HK-2 (cell line): ENCODE measurements around the gene RELCH.

Experiments used
- DNase-seq: peaks from one replicate; pipeline ENCODE4 v3.0.0-alpha.2; 2018; ENCODE audit not compliant: unreplicated experiment

The RELCH gene

GRCh38 chr18:62340996-62341395 is 153.9 kb downstream of the RELCH start:
- DNase-seq, result no peak

GRCh38 chr18:62341473-62341872 is 154.4 kb downstream of the RELCH start:
- no peak for DNase-seq

GRCh38 chr18:62342884-62343283 is 155.8 kb downstream of the RELCH start:
- no peak for DNase-seq

- DNase-seq, result no peak
These were observed 156.3 kb downstream of the RELCH start for GRCh38 chr18:62343316-62343715.

- no peak for DNase-seq
These were observed 158.9 kb downstream of the RELCH start for GRCh38 chr18:62345909-62346308.

GRCh38 chr18:62346333-62347088 is 159.5 kb downstream of the RELCH start:
- DNase-seq, result no peak

- no peak for DNase-seq
These were observed 160.0 kb downstream of the RELCH start for GRCh38 chr18:62347089-62347506.

GRCh38 chr18:62348474-62348873 is 161.4 kb downstream of the RELCH start:
- no peak for DNase-seq

- no peak for DNase-seq
These were observed 166.1 kb downstream of the RELCH start for GRCh38 chr18:62353170-62353569.

- no peak for DNase-seq
These were observed 167.1 kb downstream of the RELCH start for GRCh38 chr18:62354151-62354550.

- DNase-seq, result no peak
These were observed 170.1 kb downstream of the RELCH start for GRCh38 chr18:62357079-62357719.
